ENCODE results near the gene GNAQ. TPM values are rescaled to one million over a fixed set of nuclear protein-coding genes. Genes with fewer than 3 reads are reported as not detected.

GNAQ gene
- total RNA-seq, 1 experiment from 2014 or later = 28.7 TPM

DNA sequence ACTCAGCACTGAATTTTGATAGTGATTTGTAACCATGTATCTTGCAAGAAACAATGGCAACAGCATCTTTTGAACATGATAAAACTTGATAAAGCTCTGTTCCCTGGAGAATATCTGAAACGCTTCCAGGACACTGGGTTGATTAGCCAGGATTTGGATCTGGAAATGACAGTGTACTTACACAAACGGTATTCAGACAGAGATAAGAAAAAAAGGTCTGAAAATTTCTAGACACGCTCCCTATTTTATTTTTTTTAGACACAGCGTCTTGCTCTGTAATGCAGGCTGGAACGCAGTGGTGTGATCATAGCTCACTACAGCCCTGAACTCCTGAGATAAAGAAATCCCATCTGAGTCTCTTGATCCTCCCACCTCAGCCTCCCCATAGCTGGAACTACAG is 109.0 kb downstream of the GNAQ start:
- CTCF ChIA-PET = no interaction called here
- no peak for ATAC-seq

DNA sequence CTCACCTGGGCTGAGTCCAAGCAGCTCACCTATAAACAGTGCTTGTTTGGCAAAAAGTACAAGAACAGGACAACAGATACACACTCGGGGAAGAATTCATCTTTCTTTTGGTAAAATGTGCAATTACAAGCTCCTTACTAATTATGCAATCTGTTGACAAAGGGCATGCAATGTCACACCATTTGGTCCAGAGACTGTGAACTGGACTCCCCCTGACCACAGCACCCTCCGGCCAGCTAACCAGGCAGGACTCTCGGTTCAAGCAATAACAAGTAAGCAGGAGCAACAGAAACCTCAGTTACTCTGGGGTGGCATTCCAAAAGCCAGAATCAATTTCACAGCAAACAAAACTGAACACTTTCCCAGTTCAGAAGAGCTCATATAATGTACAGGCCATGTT is 113.8 kb downstream of the GNAQ start:
- Histone ChIP-seq H3K9ac (ENCODE audit: low read length) (no peak overlapping the region), H3K36me3 (ENCODE audit: control insufficient read depth in 1 of 2, insufficient read depth in 2 of 2, low read length in 2 of 2) (no peaks in the 10 kb centered on the region), H3K4me3 (replicated peaks in 1 of 2; ENCODE audit: low read depth in 1 of 2, low read length in 2 of 2) (no peak overlapping the region), H3K9me2 (ENCODE audit: insufficient read depth) (no peaks in the 10 kb centered on the region), H3K9me3 (ENCODE audit: control insufficient read depth in 1 of 2, insufficient read depth in 1 of 2, low read depth in 1 of 2, low read length in 2 of 2) (no peaks in the 10 kb centered on the region), H4K20me1 (ENCODE audit: insufficient read depth) (no peaks in the 10 kb centered on the region), H3K79me2 (ENCODE audit: insufficient read depth, low read length) (no peaks in the 10 kb centered on the region), H3K4me2 (ENCODE audit: low read length) (no peak overlapping the region), H3K4me1 (ENCODE audit: control insufficient read depth in 1 of 2, insufficient read depth in 2 of 2, low read length in 2 of 2) (peaks cover 0 to 3% of the 10 kb centered on the region in 2 experiments; a peak in 1 of 4 replicates), H3K27ac (ENCODE audit: low read depth, low read length) (no peak overlapping the region), H3K27me3 (ENCODE audit: insufficient read depth, low read length) (no peaks in the 10 kb centered on the region), H2AFZ (ENCODE audit: low read depth, low read length, poor library complexity, severe bottlenecking) (no peak overlapping the region)
- DNase-seq (ENCODE audit: low read depth, low spot score) (no peak), ATAC-seq (no peak)
- CTCF ChIA-PET = interaction anchor here (1.5 kb wide), 1 partner anchor 60 kb away, joined by 3 read pairs; no protein-coding TSS in a partner anchor
- TF ChIP-seq ELF1 (IDR thresholded peaks at IDR 0.05; ENCODE audit: borderline replicate concordance, low read depth) = no peak
- TF ChIP-seq, protein P1, sequence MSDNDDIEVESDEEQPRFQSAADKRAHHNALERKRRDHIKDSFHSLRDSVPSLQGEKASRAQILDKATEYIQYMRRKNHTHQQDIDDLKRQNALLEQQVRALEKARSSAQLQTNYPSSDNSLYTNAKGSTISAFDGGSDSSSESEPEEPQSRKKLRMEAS (IDR thresholded peaks at IDR 0.05) = no peak
- TF ChIP-seq JUND (IDR thresholded peaks at IDR 0.05) = no peak
- no peak for TF ChIP-seq CBX3 (IDR thresholded peaks at IDR 0.05; ENCODE audit: low read depth)
- TF ChIP-seq RAD21 (IDR thresholded peaks at IDR 0.05; ENCODE audit: low read depth) = no peak
- no peak for TF ChIP-seq POLR2A (IDR thresholded peaks at IDR 0.05; ENCODE audit: borderline replicate concordance, extremely low read depth, insufficient read depth, insufficient read length)
- TF ChIP-seq SP1 (IDR thresholded peaks at IDR 0.05; ENCODE audit: low read depth) = no peak
- no peak for TF ChIP-seq SRF (IDR thresholded peaks at IDR 0.05; ENCODE audit: low read depth)
- TF ChIP-seq, protein P2, sequence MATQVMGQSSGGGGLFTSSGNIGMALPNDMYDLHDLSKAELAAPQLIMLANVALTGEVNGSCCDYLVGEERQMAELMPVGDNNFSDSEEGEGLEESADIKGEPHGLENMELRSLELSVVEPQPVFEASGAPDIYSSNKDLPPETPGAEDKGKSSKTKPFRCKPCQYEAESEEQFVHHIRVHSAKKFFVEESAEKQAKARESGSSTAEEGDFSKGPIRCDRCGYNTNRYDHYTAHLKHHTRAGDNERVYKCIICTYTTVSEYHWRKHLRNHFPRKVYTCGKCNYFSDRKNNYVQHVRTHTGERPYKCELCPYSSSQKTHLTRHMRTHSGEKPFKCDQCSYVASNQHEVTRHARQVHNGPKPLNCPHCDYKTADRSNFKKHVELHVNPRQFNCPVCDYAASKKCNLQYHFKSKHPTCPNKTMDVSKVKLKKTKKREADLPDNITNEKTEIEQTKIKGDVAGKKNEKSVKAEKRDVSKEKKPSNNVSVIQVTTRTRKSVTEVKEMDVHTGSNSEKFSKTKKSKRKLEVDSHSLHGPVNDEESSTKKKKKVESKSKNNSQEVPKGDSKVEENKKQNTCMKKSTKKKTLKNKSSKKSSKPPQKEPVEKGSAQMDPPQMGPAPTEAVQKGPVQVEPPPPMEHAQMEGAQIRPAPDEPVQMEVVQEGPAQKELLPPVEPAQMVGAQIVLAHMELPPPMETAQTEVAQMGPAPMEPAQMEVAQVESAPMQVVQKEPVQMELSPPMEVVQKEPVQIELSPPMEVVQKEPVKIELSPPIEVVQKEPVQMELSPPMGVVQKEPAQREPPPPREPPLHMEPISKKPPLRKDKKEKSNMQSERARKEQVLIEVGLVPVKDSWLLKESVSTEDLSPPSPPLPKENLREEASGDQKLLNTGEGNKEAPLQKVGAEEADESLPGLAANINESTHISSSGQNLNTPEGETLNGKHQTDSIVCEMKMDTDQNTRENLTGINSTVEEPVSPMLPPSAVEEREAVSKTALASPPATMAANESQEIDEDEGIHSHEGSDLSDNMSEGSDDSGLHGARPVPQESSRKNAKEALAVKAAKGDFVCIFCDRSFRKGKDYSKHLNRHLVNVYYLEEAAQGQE (IDR thresholded peaks at IDR 0.05; ENCODE audit: low read depth) = no peak
- intact Hi-C loops (cut with micrococcal nuclease) = no loop called here
- POLR2A ChIA-PET = no interaction called here
- RAD21 ChIA-PET (ENCODE audit: low non-redundant PET in 1 of 2, low total read pairs in 2 of 2, uncharacterized antibody in 2 of 2, unreplicated experiment in 2 of 2) = no interaction called here
- BruUV-seq (replicated peaks) = no TSS peak

More for the DNA sequence above, 109.0 kb downstream of the GNAQ start:
- POLR2A ChIA-PET = no interaction called here
- H3K27ac ChIP-seq (ENCODE audit: low read depth, low read length) = no peak overlapping the region
- no peaks in the 10 kb centered on the region for H3K79me2 ChIP-seq (ENCODE audit: insufficient read depth, low read length)
- H3K9me2 ChIP-seq (ENCODE audit: insufficient read depth) = no peaks in the 10 kb centered on the region
- no peaks in the 10 kb centered on the region for H3K27me3 ChIP-seq (ENCODE audit: insufficient read depth, low read length)
- H3K36me3 ChIP-seq (ENCODE audit: control insufficient read depth in 1 of 2, insufficient read depth in 2 of 2, low read length in 2 of 2) = no peaks in the 10 kb centered on the region
- DNase-seq (ENCODE audit: low read depth, low spot score) = no peak
- no peak overlapping the region for H3K4me2 ChIP-seq (ENCODE audit: low read length)
- peaks cover 8 to 17% of the 10 kb centered on the region in 2 experiments; a peak in 3 of 4 replicates for H3K4me1 ChIP-seq (ENCODE audit: control insufficient read depth in 1 of 2, insufficient read depth in 2 of 2, low read length in 2 of 2)
- H3K9me3 ChIP-seq (ENCODE audit: control insufficient read depth in 1 of 2, insufficient read depth in 1 of 2, low read depth in 1 of 2, low read length in 2 of 2) = no peaks in the 10 kb centered on the region
- no peak overlapping the region for H3K4me3 ChIP-seq (replicated peaks in 1 of 2; ENCODE audit: low read depth in 1 of 2, low read length in 2 of 2)
- BruUV-seq (replicated peaks) = no TSS peak
- no peaks in the 10 kb centered on the region for H4K20me1 ChIP-seq (ENCODE audit: insufficient read depth)
- H2AFZ ChIP-seq (ENCODE audit: low read depth, low read length, poor library complexity, severe bottlenecking) = no peak overlapping the region
- intact Hi-C loops (cut with micrococcal nuclease) = no loop called here
- TF ChIP-seq EGR1 (IDR thresholded peaks at IDR 0.05; ENCODE audit: low read depth) (no peak), ELF1 (IDR thresholded peaks at IDR 0.05; ENCODE audit: borderline replicate concordance, low read depth) (no peak), CEBPB (IDR thresholded peaks at IDR 0.05; ENCODE audit: low read depth) (no peak), ZFX (IDR thresholded peaks at IDR 0.05) (no peak), YY1 (IDR thresholded peaks at IDR 0.05; ENCODE audit: extremely low read depth, insufficient replicate concordance, low read depth, low read length) (no peak), SP1 (IDR thresholded peaks at IDR 0.05; ENCODE audit: low read depth) (no peak), ZNF274 (IDR thresholded peaks at IDR 0.05; ENCODE audit: low read depth, low read length) (no peak)
- H3K9ac ChIP-seq (ENCODE audit: low read length) = no peak overlapping the region
- RAD21 ChIA-PET (ENCODE audit: low non-redundant PET in 1 of 2, low total read pairs in 2 of 2, uncharacterized antibody in 2 of 2, unreplicated experiment in 2 of 2) = no interaction called here
